ENCODE data around the gene NRCAM. TPM values are rescaled to one million over a fixed set of nuclear protein-coding genes. Genes with fewer than 3 reads are reported as not detected.

The NRCAM gene
- total RNA-seq, 4 donors from 2014 or later: 1.3 to 4.7 (median 2.2) TPM

- TF ChIP-seq EP300 (IDR thresholded peaks at IDR 0.05): no peak
- TF ChIP-seq POLR2AphosphoS5 (IDR thresholded peaks at IDR 0.05): no peak
- no peak for TF ChIP-seq CTCF (IDR thresholded peaks at IDR 0.05)
- TF ChIP-seq POLR2A (IDR thresholded peaks at IDR 0.05): no peak
- no peaks in the 10 kb centered on the region for H3K9me3 ChIP-seq
- no peaks in the 10 kb centered on the region for H3K27me3 ChIP-seq
- H3K4me3 ChIP-seq: no peak overlapping the region
- WGBS, 2 donors (ENCODE audit: low coverage in 1 of 2): 86 to 100% methylated on average over 2 of the region's 2 CpGs
- no peaks in the 10 kb centered on the region for H3K36me3 ChIP-seq
- no peaks in the 10 kb centered on the region for H3K4me1 ChIP-seq
- no peak for ATAC-seq
- no peak overlapping the region for H3K27ac ChIP-seq
Measured at GRCh38 chr7:108118959-108119358, 337.3 kb downstream of the NRCAM start.

- TF ChIP-seq EP300 (IDR thresholded peaks at IDR 0.05): no peak
- TF ChIP-seq POLR2AphosphoS5 (IDR thresholded peaks at IDR 0.05): peak; percentile 11
- TF ChIP-seq POLR2A (IDR thresholded peaks at IDR 0.05): no peak
- TF ChIP-seq CTCF (IDR thresholded peaks at IDR 0.05): peak in 1 of 4 experiments; percentile 35
- WGBS, 2 donors (ENCODE audit: low coverage in 1 of 2): 81 to 85% methylated on average over 5 of the region's 6 CpGs
- H3K36me3 ChIP-seq: no peaks in the 10 kb centered on the region
- no peaks in the 10 kb centered on the region for H3K27me3 ChIP-seq
- no peak overlapping the region for H3K4me3 ChIP-seq
- ATAC-seq: no peak
- no peaks in the 10 kb centered on the region for H3K4me1 ChIP-seq
- no peak overlapping the region for H3K27ac ChIP-seq
- no peaks in the 10 kb centered on the region for H3K9me3 ChIP-seq
Measured at GRCh38 chr7:108114117-108114841, 342.0 kb downstream of the NRCAM start.

GRCh38 chr7:108112683-108113082, 343.6 kb downstream of the NRCAM start:
- ATAC-seq: no peak
- Histone ChIP-seq H3K27me3 (no peaks in the 10 kb centered on the region), H3K36me3 (no peaks in the 10 kb centered on the region), H3K27ac (no peak overlapping the region), H3K4me1 (no peaks in the 10 kb centered on the region), H3K4me3 (no peak overlapping the region), H3K9me3 (no peaks in the 10 kb centered on the region)
- 86 to 100% methylated on average over 2 of the region's 2 CpGs for WGBS, 2 donors (ENCODE audit: low coverage in 1 of 2)
- TF ChIP-seq CTCF (IDR thresholded peaks at IDR 0.05) (no peak), POLR2AphosphoS5 (IDR thresholded peaks at IDR 0.05) (no peak), EP300 (IDR thresholded peaks at IDR 0.05) (no peak), POLR2A (IDR thresholded peaks at IDR 0.05) (no peak)

GRCh38 chr7:108109221-108109908, 346.9 kb downstream of the NRCAM start:
- ATAC-seq: peak; percentile 19
- WGBS, 2 donors (ENCODE audit: low coverage in 1 of 2): 63 to 67% methylated on average over 1 of the region's 2 CpGs
- H3K4me1 ChIP-seq: no peaks in the 10 kb centered on the region
- no peak overlapping the region for H3K4me3 ChIP-seq
- H3K27me3 ChIP-seq: no peaks in the 10 kb centered on the region
- no peak for TF ChIP-seq POLR2AphosphoS5 (IDR thresholded peaks at IDR 0.05)
- peak in 1 of 4 experiments; percentile 44 for TF ChIP-seq CTCF (IDR thresholded peaks at IDR 0.05)
- no peaks in the 10 kb centered on the region for H3K9me3 ChIP-seq
- H3K36me3 ChIP-seq: no peaks in the 10 kb centered on the region
- no peak overlapping the region for H3K27ac ChIP-seq

- TF ChIP-seq EP300 (IDR thresholded peaks at IDR 0.05) (no peak), CTCF (IDR thresholded peaks at IDR 0.05) (no peak), POLR2AphosphoS5 (IDR thresholded peaks at IDR 0.05) (no peak), POLR2A (IDR thresholded peaks at IDR 0.05) (no peak)
Measured at GRCh38 chr7:108108131-108108530, 348.1 kb downstream of the NRCAM start.

More at GRCh38 chr7:108108131-108108530, 348.1 kb downstream of the NRCAM start:
- H3K27ac ChIP-seq: no peak overlapping the region
- H3K9me3 ChIP-seq: no peaks in the 10 kb centered on the region
- no peak for ATAC-seq
- no peaks in the 10 kb centered on the region for H3K4me1 ChIP-seq
- no peak overlapping the region for H3K4me3 ChIP-seq
- H3K36me3 ChIP-seq: no peaks in the 10 kb centered on the region
- H3K27me3 ChIP-seq: no peaks in the 10 kb centered on the region

Measured in gastroesophageal sphincter (tissue), 4 donors.